DOHH2 (cell line): ENCODE results near the gene PLEKHH3.

Source experiments
- H3F3A ChIP-seq: fragments of 200-600 bp; sonication (generic), shearing (Covaris generic); 2 replicates; pipeline ENCODE4 v1.6.0; 2016; ENCODE audit warnings: antibody characterized with exemption, mild to moderate bottlenecking; ENCODE audit not compliant: control insufficient read depth, insufficient read depth
- H3K27ac ChIP-seq: fragments of 200-600 bp; sonication (generic); 2 replicates; pipeline ENCODE4 v1.5.1; 2014; ENCODE audit warnings: low read depth, mild to moderate bottlenecking, low read length, moderate library complexity
- H3K27me3 ChIP-seq: fragments of 200-600 bp; sonication (generic); 2 replicates; pipeline ENCODE4 v1.6.1; 2014; ENCODE audit warnings: mild to moderate bottlenecking, low read length, mixed read lengths; ENCODE audit not compliant: control insufficient read depth
- H3K36me3 ChIP-seq: fragments of 200-600 bp; sonication (generic); 2 replicates; pipeline ENCODE4 v1.6.1; 2014; ENCODE audit warnings: mild to moderate bottlenecking, low read length, moderate library complexity, mixed read lengths; ENCODE audit not compliant: control insufficient read depth
- H3K4me1 ChIP-seq: fragments of 200-600 bp; sonication (generic); 2 replicates; pipeline ENCODE4 v1.6.1; 2014; ENCODE audit warnings: mild to moderate bottlenecking, low read length, mixed read lengths; ENCODE audit not compliant: control insufficient read depth
- H3K4me2 ChIP-seq: fragments of 200-600 bp; sonication (generic); 2 replicates; pipeline ENCODE4 v1.6.0; 2014; ENCODE audit warnings: mild to moderate bottlenecking, low read length, moderate library complexity
- H3K4me3 ChIP-seq: fragments of 200-600 bp; sonication (generic); 2 replicates; pipeline ENCODE4 v1.5.1; 2014; ENCODE audit warnings: mild to moderate bottlenecking, low read length, mixed read lengths
- H3K79me2 ChIP-seq: fragments of 200-600 bp; sonication (generic); 2 replicates; pipeline ENCODE4 v1.6.1; 2014; ENCODE audit warnings: mild to moderate bottlenecking, low read length, mixed read lengths; ENCODE audit not compliant: control insufficient read depth
- H3K9me2 ChIP-seq: fragments of 200-600 bp; sonication (generic); replicated peaks from 2 replicates; pipeline ENCODE4 v1.6.1; 2014; ENCODE audit warnings: mild to moderate bottlenecking, low read length, mixed read lengths; ENCODE audit not compliant: control insufficient read depth
- H3K9me3 ChIP-seq: fragments of 200-600 bp; sonication (generic); 2 replicates; pipeline ENCODE4 v1.6.1; 2014; ENCODE audit warnings: antibody characterized with exemption, low read length, mixed read lengths; ENCODE audit not compliant: control insufficient read depth, insufficient read depth
- H4K20me1 ChIP-seq: fragments of 200-600 bp; sonication (generic); 2 replicates; pipeline ENCODE4 v1.6.0; 2014; ENCODE audit warnings: low read depth, mild to moderate bottlenecking, antibody characterized with exemption, low read length, moderate library complexity; ENCODE audit not compliant: control insufficient read depth, insufficient read depth
- CTCF ChIP-seq: fragments of 200-600 bp; sonication (generic); IDR thresholded peaks from one replicate; pipeline ENCODE4 v1.5.1; 2014; ENCODE audit warnings: antibody characterized with exemption, mild to moderate bottlenecking, low read depth, low read length; ENCODE audit not compliant: poor library complexity, severe bottlenecking
- EZH2phosphoT487 ChIP-seq: fragments of 200-600 bp; sonication (generic); IDR thresholded peaks from 2 replicates; pipeline ENCODE4 v1.6.1; 2017; ENCODE audit warnings: borderline replicate concordance, mild to moderate bottlenecking, antibody characterized with exemption, low read length, moderate library complexity, mixed read lengths

Gene PLEKHH3

GRCh38 chr17:42657824-42658588, 18.8 kb downstream of the PLEKHH3 start:
- no peak for TF ChIP-seq CTCF
- no peak for TF ChIP-seq EZH2phosphoT487
- Histone ChIP-seq H3K4me1 (peaks cover 20% of the 10 kb centered on the region), H3K79me2 (no peaks in the 10 kb centered on the region), H3F3A (0 out of 2 replicates have a peak, but pooled peaks cover 7% of the 10 kb centered on the region), H3K27me3 (no peaks in the 10 kb centered on the region; the same call in 1 of the 2 replicates), H3K4me2 (peak overlapping the region; percentile 69), H4K20me1 (no peaks in the 10 kb centered on the region), H3K4me3 (peak overlapping the region; percentile 77), H3K27ac (no peak overlapping the region), H3K9me3 (no peaks in the 10 kb centered on the region), H3K36me3 (no peaks in the 10 kb centered on the region), H3K9me2 (no peaks in the 10 kb centered on the region)

- no peak overlapping the region for H3K27ac ChIP-seq
Observed at GRCh38 chr17:42655528-42655927, 21.3 kb downstream of the PLEKHH3 start.

GRCh38 chr17:42653179-42654124, 23.3 kb downstream of the PLEKHH3 start:
- H3K9me2 ChIP-seq: no peaks in the 10 kb centered on the region
- no peak overlapping the region for H3K4me2 ChIP-seq
- peaks cover 2% of the 10 kb centered on the region; the same call in 1 of the 2 replicates for H3K27me3 ChIP-seq
- no peak overlapping the region for H3K4me3 ChIP-seq
- H3K27ac ChIP-seq: no peak overlapping the region
- H4K20me1 ChIP-seq: no peaks in the 10 kb centered on the region
- H3K36me3 ChIP-seq: no peaks in the 10 kb centered on the region
- H3K4me1 ChIP-seq: peaks cover 2% of the 10 kb centered on the region
- no peaks in the 10 kb centered on the region for H3K9me3 ChIP-seq
- H3K79me2 ChIP-seq: no peaks in the 10 kb centered on the region
- TF ChIP-seq EZH2phosphoT487 (no peak), CTCF (no peak)
- H3F3A ChIP-seq: no peaks in the 10 kb centered on the region

More at GRCh38 chr17:42655528-42655927, 21.3 kb downstream of the PLEKHH3 start:
- peaks cover 19% of the 10 kb centered on the region for H3K4me1 ChIP-seq
- no peaks in the 10 kb centered on the region for H3K9me3 ChIP-seq
- no peaks in the 10 kb centered on the region for H4K20me1 ChIP-seq
- H3K4me2 ChIP-seq: no peak overlapping the region
- 0 out of 2 replicates have a peak, but pooled peaks cover 2% of the 10 kb centered on the region for H3F3A ChIP-seq
- H3K4me3 ChIP-seq: no peak overlapping the region
- no peak for TF ChIP-seq CTCF
- no peak for TF ChIP-seq EZH2phosphoT487
- peaks cover under 1% of the 10 kb centered on the region; the same call in 1 of the 2 replicates for H3K27me3 ChIP-seq
- no peaks in the 10 kb centered on the region for H3K9me2 ChIP-seq
- no peaks in the 10 kb centered on the region for H3K36me3 ChIP-seq
- H3K79me2 ChIP-seq: no peaks in the 10 kb centered on the region
